A549 (cell line): Measurements from ENCODE around the gene MIEF1.

Experiments used
- CHD2 ChIP-seq: fragments of 150-350 bp; IDR thresholded peaks from 2 replicates; pipeline ENCODE4 v1.6.1; 2014; ENCODE audit warnings: low read length; ENCODE audit not compliant: partially characterized antibody
- EP300 ChIP-seq, 2 experiments: fragments of >200 bp; sonication (Bioruptor Twin); formaldehyde crosslinking; IDR thresholded peaks; 2 replicates in 1 of 2; 3 replicates in 1 of 2; pipeline ENCODE4 v1.6.1; 2016 to 2017
- ESRRA ChIP-seq: fragments of 150-350 bp; IDR thresholded peaks from 2 replicates; pipeline ENCODE4 v1.6.1; 2014; ENCODE audit warnings: mild to moderate bottlenecking, low read length, borderline replicate concordance
- HDAC2 ChIP-seq: fragments of 200-600 bp; sonication (generic); IDR thresholded peaks from 2 replicates; pipeline ENCODE4 v1.6.1; 2016
- JUN ChIP-seq, 2 experiments: fragments of >200 bp; sonication (Bioruptor Twin); formaldehyde crosslinking; IDR thresholded peaks; 2 replicates in 1 of 2; 3 replicates in 1 of 2; pipeline ENCODE4 v1.6.1; 2016 to 2017
- MAZ ChIP-seq: fragments of 150-350 bp; IDR thresholded peaks from 2 replicates; pipeline ENCODE4 v1.6.1; 2014; ENCODE audit warnings: antibody characterized with exemption, low read depth, low read length, borderline replicate concordance
- POLR2A ChIP-seq: IDR thresholded peaks from 2 replicates; pipeline ENCODE4 v1.6.1; 2012; ENCODE audit warnings: mild to moderate bottlenecking, low read length
- REST ChIP-seq: fragments of 200-600 bp; sonication (generic); IDR thresholded peaks from 2 replicates; pipeline ENCODE4 v1.6.1; 2016; ENCODE audit warnings: antibody characterized with exemption, mild to moderate bottlenecking, moderate library complexity
- RNF2 ChIP-seq: fragments of 200-600 bp; sonication (generic); IDR thresholded peaks from 2 replicates; pipeline ENCODE4 v1.6.1; 2016; ENCODE audit warnings: low read depth, mild to moderate bottlenecking, antibody characterized with exemption, moderate library complexity, borderline replicate concordance
- SREBF2 ChIP-seq: fragments of 450-650 bp; IDR thresholded peaks from 2 replicates; pipeline ENCODE4 v1.6.1; 2014; ENCODE audit warnings: mild to moderate bottlenecking, moderate library complexity
- TF ChIP-seq, protein P1 (sequence below): fragments of >200 bp; sonication (Bioruptor Twin); formaldehyde crosslinking; IDR thresholded peaks from 3 replicates; pipeline ENCODE4 v1.5.1; 2016
- TF ChIP-seq, protein P2 (sequence below): IDR thresholded peaks from 2 replicates; pipeline ENCODE4 v1.6.1; 2012
- TF ChIP-seq, protein P3 (sequence below): IDR thresholded peaks from 2 replicates; pipeline ENCODE4 v1.6.1; 2012; ENCODE audit warnings: low read depth, borderline replicate concordance

DNA sequence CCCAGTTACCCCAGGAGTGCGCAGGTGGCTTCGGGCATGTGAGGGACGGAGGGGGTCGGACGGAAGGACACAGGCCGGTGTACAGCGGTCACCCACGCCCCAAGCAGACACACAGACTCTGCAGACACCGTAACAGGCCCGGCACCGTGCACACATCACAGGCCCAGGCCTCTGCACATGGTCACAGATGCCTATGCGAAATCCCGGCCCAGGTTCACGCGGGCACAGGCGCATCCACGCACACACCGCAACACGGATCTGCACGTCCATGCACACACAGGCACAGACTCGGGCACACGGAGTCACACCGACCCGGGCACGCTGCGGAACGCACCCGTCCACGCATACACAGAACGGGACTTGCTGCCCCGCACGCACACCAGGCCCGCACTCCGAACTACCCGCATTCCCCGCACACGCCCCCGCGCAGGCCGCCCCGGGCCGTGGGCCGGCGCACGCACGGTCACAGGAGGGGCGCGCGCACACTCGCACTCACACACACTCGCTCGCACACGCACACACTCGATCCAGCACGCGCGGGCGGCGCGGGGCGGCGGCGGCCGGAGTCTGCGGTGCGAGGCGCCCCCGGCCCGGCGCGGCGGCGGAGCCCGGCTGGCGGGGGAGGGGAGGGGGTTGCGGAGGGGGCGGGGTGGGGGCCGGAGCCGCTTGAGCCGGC, 45.4 kb upstream of the MIEF1 start, which contains the start of gene MGAT3:
- TF ChIP-seq, protein P1, sequence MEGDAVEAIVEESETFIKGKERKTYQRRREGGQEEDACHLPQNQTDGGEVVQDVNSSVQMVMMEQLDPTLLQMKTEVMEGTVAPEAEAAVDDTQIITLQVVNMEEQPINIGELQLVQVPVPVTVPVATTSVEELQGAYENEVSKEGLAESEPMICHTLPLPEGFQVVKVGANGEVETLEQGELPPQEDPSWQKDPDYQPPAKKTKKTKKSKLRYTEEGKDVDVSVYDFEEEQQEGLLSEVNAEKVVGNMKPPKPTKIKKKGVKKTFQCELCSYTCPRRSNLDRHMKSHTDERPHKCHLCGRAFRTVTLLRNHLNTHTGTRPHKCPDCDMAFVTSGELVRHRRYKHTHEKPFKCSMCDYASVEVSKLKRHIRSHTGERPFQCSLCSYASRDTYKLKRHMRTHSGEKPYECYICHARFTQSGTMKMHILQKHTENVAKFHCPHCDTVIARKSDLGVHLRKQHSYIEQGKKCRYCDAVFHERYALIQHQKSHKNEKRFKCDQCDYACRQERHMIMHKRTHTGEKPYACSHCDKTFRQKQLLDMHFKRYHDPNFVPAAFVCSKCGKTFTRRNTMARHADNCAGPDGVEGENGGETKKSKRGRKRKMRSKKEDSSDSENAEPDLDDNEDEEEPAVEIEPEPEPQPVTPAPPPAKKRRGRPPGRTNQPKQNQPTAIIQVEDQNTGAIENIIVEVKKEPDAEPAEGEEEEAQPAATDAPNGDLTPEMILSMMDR, result no peak
- TF ChIP-seq RNF2 (no peak), REST (no peak), SREBF2 (no peak), CHD2 (no peak), POLR2A (no peak), JUN (IDR thresholded peaks at IDR 0.05) (no peak), EP300 (IDR thresholded peaks at IDR 0.05) (no peak), ESRRA (no peak), HDAC2 (no peak), MAZ (no peak)
- TF ChIP-seq, protein P2, sequence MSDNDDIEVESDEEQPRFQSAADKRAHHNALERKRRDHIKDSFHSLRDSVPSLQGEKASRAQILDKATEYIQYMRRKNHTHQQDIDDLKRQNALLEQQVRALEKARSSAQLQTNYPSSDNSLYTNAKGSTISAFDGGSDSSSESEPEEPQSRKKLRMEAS, result no peak
- TF ChIP-seq, protein P3, sequence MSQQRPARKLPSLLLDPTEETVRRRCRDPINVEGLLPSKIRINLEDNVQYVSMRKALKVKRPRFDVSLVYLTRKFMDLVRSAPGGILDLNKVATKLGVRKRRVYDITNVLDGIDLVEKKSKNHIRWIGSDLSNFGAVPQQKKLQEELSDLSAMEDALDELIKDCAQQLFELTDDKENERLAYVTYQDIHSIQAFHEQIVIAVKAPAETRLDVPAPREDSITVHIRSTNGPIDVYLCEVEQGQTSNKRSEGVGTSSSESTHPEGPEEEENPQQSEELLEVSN, result no peak
